ENCODE results near the gene STARD3NL.
"Not testable (repeated sequence)": the region's sequence is repeated elsewhere in the genome, so short reads cannot be mapped to it uniquely, and the experiment has no call there.

STARD3NL gene

DNA sequence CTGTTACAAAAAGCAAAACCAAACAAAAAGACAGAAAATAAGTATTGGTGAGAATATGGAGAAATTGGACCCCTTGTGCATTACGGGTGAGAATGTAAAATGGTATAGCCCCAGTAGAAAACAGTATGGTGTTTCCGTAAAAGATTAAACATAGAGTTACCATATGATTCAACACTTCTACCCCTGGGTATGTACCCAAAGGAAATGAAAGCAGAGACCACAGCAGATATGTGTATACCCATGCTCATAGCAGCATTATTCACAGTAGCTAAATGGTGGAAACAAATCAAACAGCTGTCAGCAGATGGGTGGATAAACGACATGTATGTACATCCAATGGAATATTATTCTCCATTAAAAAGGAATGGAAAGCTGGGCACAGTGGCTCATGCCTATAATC, 42.4 kb downstream of the STARD3NL start:
- H3K36me3 ChIP-seq (ENCODE audit: insufficient read depth, low read length): peaks cover 34% of the 10 kb centered on the region
- TF ChIP-seq POLR2AphosphoS5 (IDR thresholded peaks at IDR 0.05; ENCODE audit: borderline replicate concordance, low read depth, low read length) (no peak), EZH2 (IDR thresholded peaks at IDR 0.05) (no peak), FOXP2 (optimal IDR thresholded peaks at IDR 0.05; ENCODE audit: control extremely low read depth, extremely low read length, insufficient read depth) (no peak)
- no peak for DNase-seq (ENCODE audit: low read depth, low spot score)

DNA sequence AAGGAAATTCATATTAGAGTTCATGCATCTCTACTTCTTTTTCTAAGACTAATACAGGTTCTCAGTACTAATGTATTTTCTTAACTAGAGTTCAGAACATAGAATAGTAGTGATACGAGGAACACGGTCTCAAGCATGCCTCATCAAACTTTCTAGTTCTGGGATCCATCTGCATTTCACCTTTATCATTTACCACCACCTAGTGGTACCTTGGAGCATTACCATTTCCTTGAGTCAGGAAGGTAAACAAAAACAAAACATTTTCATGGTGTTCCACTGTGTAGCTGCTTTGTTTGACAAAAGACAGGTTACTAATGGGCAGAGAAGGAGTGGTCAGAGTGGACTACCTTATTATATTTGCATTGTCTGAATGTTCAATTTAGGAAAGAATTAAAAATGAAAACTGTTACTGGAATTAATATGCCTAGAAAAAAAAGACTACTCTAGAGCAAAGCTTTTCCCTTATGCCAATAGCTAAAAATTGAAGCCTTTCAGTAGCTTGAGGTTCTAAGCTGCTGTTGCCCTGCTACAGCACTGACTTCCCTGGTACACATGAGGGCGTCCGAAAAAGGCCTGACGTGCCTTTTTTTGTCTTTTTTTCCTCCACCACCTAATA, 44.5 kb downstream of the STARD3NL start:
- Histone ChIP-seq H3K4me3 (no peak overlapping the region), H3K36me3 (ENCODE audit: insufficient read depth, low read length) (peaks cover 27% of the 10 kb centered on the region), H3K9me3 (ENCODE audit: low read depth, low read length) (no peaks in the 10 kb centered on the region), H3K9ac (ENCODE audit: insufficient read length) (no peak overlapping the region), H3K27ac (no peak overlapping the region)
- no peak for TF ChIP-seq FOXP2 (optimal IDR thresholded peaks at IDR 0.05; ENCODE audit: control extremely low read depth, extremely low read length, insufficient read depth)
- no peak for TF ChIP-seq EZH2 (IDR thresholded peaks at IDR 0.05)
- no peak for TF ChIP-seq POLR2AphosphoS5 (IDR thresholded peaks at IDR 0.05; ENCODE audit: borderline replicate concordance, low read depth, low read length)
- DNase-seq (ENCODE audit: low read depth, low spot score): peak; percentile 22

More for the DNA sequence above, 42.4 kb downstream of the STARD3NL start:
- H3K9me3 ChIP-seq (ENCODE audit: low read depth, low read length): no peaks in the 10 kb centered on the region
- no peak overlapping the region for H3K9ac ChIP-seq (ENCODE audit: insufficient read length)
- H3K27ac ChIP-seq: no peak overlapping the region
- H3K4me3 ChIP-seq: no peak overlapping the region

DNA sequence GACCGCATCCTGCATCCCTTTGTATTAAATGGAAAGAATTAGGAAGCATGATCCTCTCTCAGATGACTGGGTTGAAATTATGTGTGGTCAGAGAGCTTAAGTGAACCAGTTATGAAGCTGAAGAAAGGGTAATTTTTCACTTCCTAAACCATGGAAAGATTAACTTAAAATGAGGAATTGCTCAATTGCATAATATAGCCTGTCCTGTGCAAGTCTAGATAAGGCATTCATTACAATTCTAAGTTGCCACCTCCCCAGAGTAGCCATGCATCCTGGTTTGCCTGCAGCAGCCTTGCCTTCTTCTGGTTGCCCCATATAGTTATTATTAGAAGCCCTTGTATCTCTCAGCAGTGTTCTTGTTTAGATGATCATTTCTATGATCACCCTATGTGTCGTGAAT, 45.3 kb downstream of the STARD3NL start:
- DNase-seq (ENCODE audit: low read depth, low spot score): no peak
- Histone ChIP-seq H3K27ac (no peak overlapping the region), H3K9ac (ENCODE audit: insufficient read length) (no peak overlapping the region), H3K9me3 (ENCODE audit: low read depth, low read length) (no peaks in the 10 kb centered on the region), H3K4me3 (no peak overlapping the region), H3K36me3 (ENCODE audit: insufficient read depth, low read length) (peaks cover 21% of the 10 kb centered on the region)
- TF ChIP-seq FOXP2 (optimal IDR thresholded peaks at IDR 0.05; ENCODE audit: control extremely low read depth, extremely low read length, insufficient read depth): no peak
- TF ChIP-seq POLR2AphosphoS5 (IDR thresholded peaks at IDR 0.05; ENCODE audit: borderline replicate concordance, low read depth, low read length): no peak
- no peak for TF ChIP-seq EZH2 (IDR thresholded peaks at IDR 0.05)

GRCh38 chr7:38224392-38224791, 46.3 kb downstream of the STARD3NL start:
- Histone ChIP-seq H3K36me3 (ENCODE audit: insufficient read depth, low read length) (peaks cover 26% of the 10 kb centered on the region), H3K27ac (no peak overlapping the region), H3K9ac (ENCODE audit: insufficient read length) (no peak overlapping the region), H3K9me3 (ENCODE audit: low read depth, low read length) (no peaks in the 10 kb centered on the region), H3K4me3 (no peak overlapping the region)
- TF ChIP-seq FOXP2 (optimal IDR thresholded peaks at IDR 0.05; ENCODE audit: control extremely low read depth, extremely low read length, insufficient read depth) (no peak), EZH2 (IDR thresholded peaks at IDR 0.05) (no peak), POLR2AphosphoS5 (IDR thresholded peaks at IDR 0.05; ENCODE audit: borderline replicate concordance, low read depth, low read length) (no peak)
- no peak for DNase-seq (ENCODE audit: low read depth, low spot score)

GRCh38 chr7:38229386-38229785, 51.3 kb downstream of the STARD3NL start:
- no peak overlapping the region for H3K4me3 ChIP-seq
- no peak overlapping the region for H3K27ac ChIP-seq
- no peak for TF ChIP-seq FOXP2 (optimal IDR thresholded peaks at IDR 0.05; ENCODE audit: control extremely low read depth, extremely low read length, insufficient read depth)
- no peak for TF ChIP-seq POLR2AphosphoS5 (IDR thresholded peaks at IDR 0.05; ENCODE audit: borderline replicate concordance, low read depth, low read length)
- TF ChIP-seq EZH2 (IDR thresholded peaks at IDR 0.05): no peak
- no peak overlapping the region for H3K9ac ChIP-seq (ENCODE audit: insufficient read length)
- H3K36me3 ChIP-seq (ENCODE audit: insufficient read depth, low read length): peaks cover 19% of the 10 kb centered on the region
- H3K9me3 ChIP-seq (ENCODE audit: low read depth, low read length): no peaks in the 10 kb centered on the region
- no peak for DNase-seq (ENCODE audit: low read depth, low spot score)

- H3K4me3 ChIP-seq: no peak overlapping the region
- no peak overlapping the region for H3K9ac ChIP-seq (ENCODE audit: insufficient read length)
- no peak for TF ChIP-seq EZH2 (IDR thresholded peaks at IDR 0.05)
- no peak for TF ChIP-seq POLR2AphosphoS5 (IDR thresholded peaks at IDR 0.05; ENCODE audit: borderline replicate concordance, low read depth, low read length)
- no peak for DNase-seq (ENCODE audit: low read depth, low spot score)
- no peak overlapping the region for H3K27ac ChIP-seq
- H3K36me3 ChIP-seq (ENCODE audit: insufficient read depth, low read length): peaks cover 17% of the 10 kb centered on the region
- H3K9me3 ChIP-seq (ENCODE audit: low read depth, low read length): no peaks in the 10 kb centered on the region
These were observed 52.0 kb downstream of the STARD3NL start for GRCh38 chr7:38229884-38230642.

- Histone ChIP-seq H3K4me3 (no peak overlapping the region), H3K36me3 (ENCODE audit: insufficient read depth, low read length) (peaks cover 17% of the 10 kb centered on the region), H3K27ac (no peak overlapping the region), H3K9ac (ENCODE audit: insufficient read length) (no peak overlapping the region), H3K9me3 (ENCODE audit: low read depth, low read length) (no peaks in the 10 kb centered on the region)
- TF ChIP-seq EZH2 (IDR thresholded peaks at IDR 0.05) (no peak), FOXP2 (optimal IDR thresholded peaks at IDR 0.05; ENCODE audit: control extremely low read depth, extremely low read length, insufficient read depth) (no peak), POLR2AphosphoS5 (IDR thresholded peaks at IDR 0.05; ENCODE audit: borderline replicate concordance, low read depth, low read length) (no peak)
- no peak for DNase-seq (ENCODE audit: low read depth, low spot score)
These were observed 54.7 kb downstream of the STARD3NL start for GRCh38 chr7:38232502-38233366.

GRCh38 chr7:38234759-38235158, 56.7 kb downstream of the STARD3NL start:
- not testable (repeated sequence) for H3K27ac ChIP-seq, H3K4me3 ChIP-seq

More at GRCh38 chr7:38234759-38235158, 56.7 kb downstream of the STARD3NL start:
- DNase-seq (ENCODE audit: low read depth, low spot score); H3K9ac ChIP-seq (ENCODE audit: insufficient read length); H3K36me3 ChIP-seq (ENCODE audit: insufficient read depth, low read length); H3K9me3 ChIP-seq (ENCODE audit: low read depth, low read length): not testable (repeated sequence)
